Activated CD8-positive, alpha-beta memory T cell treated with anti-CD3 and anti-CD28 coated beads, Interleukin-2, amount 50 U/mL, for 1 hour (primary cell): ENCODE data around the gene RAPGEF4.

Experiments used
- DNase-seq: peaks from one replicate; pipeline ENCODE4 v3.0.0-alpha.2; 2020; ENCODE audit errors: extremely low read depth

Gene RAPGEF4

GRCh38 chr2:173059971-173060461, 324.4 kb downstream of the RAPGEF4 start:
- DNase-seq = no peak

DNA sequence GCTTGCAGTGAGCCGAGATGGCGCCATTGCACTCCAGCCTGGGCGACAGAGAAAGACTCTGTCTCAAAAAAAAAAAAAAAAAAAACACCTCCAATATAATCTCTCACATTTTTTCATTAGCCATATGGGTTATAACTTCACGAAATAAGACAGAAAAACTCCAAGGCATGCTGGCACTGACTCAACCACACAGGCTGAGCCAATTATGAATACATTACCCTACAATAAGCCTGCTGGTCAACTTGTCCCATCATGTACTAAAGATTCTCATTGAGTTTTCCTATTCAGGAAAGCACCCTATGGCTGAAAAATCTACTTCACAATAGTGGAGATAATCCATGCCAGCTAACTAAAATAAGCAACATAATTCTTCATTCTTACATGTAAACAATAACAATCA, 327.2 kb downstream of the RAPGEF4 start:
- no peak for DNase-seq

DNA sequence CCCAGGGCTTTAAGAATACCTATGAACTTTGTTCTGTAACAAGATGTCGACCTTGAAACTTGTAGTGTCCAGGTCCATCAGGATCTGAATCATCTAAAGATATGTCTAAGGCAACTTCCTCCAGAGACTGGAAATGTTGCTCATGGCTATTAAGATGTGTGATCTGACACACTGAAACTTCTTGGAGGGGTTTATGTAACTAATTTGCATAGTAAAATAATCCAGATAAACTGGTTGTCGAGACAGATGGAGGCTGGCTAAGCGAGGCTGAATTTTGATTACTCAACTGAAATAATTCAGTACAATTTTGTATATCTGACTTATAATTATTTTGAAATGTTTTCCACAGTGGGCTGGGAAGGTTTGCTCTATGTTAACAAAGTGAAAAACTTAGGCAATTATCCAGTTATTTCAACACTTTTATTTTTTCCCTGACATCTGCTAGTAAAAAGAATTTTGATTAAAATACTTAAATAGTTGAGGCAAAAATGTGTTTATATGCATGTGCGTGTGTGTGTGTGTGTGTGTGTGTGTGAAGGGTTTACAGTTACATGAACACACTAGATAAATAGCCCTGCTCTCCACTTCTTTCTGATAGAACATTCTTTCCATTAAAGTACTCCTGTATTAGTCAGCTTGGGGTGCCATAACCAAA, 328.6 kb downstream of the RAPGEF4 start:
- no peak for DNase-seq

DNA sequence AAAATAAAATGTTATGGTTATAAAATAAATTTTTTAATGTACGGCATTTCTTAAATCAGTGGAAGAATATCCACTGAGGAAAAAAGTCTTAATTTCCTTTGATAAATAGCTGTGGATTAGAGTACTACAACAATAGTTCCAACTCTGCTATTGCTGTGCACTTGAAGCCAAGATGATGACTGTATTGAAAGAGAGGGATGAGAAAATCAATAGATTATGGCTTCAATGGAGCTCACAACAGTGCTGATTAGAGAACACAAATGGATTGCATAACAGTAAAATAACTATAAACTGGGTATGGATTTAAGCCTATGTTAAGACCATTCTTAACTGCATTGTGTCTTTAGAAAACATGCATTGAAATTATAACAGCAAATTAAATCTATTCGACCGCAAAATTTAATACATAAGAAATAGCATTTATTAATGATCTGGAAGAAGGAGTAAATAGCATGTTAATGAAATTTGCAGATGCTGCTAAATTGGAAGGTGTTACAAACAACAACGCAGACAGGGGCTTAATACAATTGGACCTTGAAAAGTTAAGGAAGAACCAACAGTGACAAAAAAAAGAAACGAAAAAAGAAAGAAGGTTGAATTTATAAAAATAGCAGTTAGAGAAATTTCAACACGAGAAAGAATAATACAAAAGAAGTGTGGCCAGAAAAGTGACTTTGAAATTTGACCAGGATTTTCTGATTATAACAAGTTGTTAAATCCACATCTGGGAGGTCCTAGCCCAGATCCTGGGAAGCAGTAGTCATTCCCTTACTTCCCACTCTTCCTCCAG, 331.4 kb downstream of the RAPGEF4 start:
- no peak for DNase-seq

GRCh38 chr2:173075056-173075780, 339.6 kb downstream of the RAPGEF4 start:
- DNase-seq = no peak

- DNase-seq = peak; percentile 3
These were observed 340.3 kb downstream of the RAPGEF4 start, which contains the start of gene MAP3K20 for GRCh38 chr2:173075781-173076580. Gene MAP3K20 (plus strand): TSS chr2:173075846. CDS start chr2:173091032, 15,186 bp downstream.

DNA sequence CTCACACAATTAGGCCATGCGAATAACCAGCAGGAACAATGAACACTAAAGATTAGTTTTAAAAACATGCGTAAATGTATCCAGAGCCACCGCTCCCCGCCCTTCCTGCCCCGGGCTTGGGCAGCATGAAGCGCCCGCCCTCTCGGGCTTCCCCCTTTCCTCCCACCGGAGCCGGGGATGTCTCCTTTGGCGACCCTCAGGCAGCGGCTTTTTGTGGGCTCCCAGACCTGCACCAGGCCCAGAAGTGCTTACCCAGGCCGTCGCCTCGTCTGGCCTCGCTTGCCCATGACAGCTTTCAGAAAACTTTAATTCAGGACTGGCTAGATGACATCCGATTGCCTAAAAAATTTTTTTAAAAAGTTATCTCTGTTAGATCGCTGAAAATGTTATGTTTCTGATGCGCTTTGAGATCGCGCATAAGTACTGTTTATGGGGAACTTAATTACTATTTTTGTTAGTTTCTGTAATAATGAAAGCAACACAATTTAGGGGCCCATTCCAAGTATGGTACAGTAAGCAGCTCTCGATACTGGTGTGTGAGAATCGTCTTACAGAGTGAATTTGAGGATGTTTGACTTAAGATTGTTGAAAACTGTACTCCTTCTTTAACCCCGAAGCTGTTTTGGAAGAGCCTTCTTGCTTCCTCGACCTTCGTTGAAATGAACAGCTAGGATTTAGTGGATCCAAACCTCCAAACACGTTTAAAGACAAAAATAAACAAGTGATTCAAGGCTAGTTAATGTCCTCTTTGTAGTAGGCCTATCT, 341.1 kb downstream of the RAPGEF4 start:
- DNase-seq = no peak

DNA sequence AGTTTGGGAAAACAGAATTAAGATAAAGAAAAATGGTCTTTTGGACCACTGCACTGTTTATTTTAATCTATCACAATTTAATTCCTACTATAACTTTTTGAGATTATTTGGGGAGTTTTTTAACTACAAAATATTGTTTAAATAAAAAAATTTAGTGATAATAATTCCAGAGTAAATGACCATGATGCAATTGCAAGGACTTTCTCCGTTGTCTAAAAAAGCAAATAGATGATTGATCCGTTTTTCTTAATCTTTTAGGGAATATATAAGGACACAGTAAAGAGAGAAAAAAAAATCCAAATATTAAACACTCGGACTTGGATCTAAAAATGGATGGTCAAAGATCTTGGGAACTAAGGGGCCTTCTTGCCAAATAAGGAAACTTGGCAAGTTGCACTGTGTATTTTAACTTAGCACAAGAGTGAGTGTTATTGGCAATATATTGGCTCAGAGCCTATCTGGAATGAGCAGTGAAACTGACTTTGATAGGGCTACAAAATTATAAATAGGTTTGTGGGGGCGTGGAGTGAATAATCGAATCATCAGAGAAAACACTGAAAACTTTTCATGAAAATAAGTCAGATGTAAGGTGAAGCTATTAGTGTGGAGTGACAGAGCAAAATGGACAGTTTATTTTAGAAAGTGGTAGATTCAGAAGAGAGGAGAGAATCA, 342.0 kb downstream of the RAPGEF4 start:
- no peak for DNase-seq

GRCh38 chr2:173079141-173079540, 343.5 kb downstream of the RAPGEF4 start:
- no peak for DNase-seq

GRCh38 chr2:173079973-173080860, 344.6 kb downstream of the RAPGEF4 start:
- DNase-seq = no peak

- no peak for DNase-seq
These were observed 351.0 kb downstream of the RAPGEF4 start for GRCh38 chr2:173086518-173087213.

GRCh38 chr2:173087214-173087581, 351.6 kb downstream of the RAPGEF4 start:
- DNase-seq = no peak

DNA sequence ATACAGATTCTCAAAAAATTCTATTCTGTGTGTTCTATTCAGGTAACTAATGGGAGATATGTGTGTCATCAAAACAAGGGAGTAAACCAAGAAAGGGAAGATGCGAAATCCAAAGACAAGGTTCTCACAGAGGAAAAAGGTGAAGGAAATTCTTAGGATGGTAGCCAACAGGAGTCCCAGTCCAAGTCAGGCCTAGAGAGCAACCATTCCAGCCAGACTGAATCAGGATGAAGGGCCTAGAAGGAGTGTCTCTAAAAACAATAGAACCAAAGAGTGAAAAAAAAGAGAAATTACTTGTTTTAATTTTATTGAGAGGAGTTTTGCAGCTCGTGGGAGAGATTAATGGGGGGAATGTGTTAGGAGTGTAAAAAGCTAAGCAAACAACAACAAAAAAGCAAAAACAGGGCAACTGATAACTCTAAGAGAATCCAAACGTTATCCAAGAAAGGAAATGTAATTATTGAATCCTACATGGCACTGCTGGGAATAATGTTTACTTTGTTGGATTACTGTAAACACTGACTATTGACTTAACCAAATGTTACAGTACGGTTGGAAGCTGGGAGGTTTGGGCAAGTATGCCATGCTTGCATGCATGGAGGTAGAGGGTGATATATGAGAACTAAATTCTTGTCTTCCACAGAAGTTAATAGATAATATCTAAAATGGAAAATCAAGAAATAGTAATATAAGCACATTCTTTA, 352.3 kb downstream of the RAPGEF4 start:
- DNase-seq = no peak

GRCh38 chr2:173090276-173090877, 354.7 kb downstream of the RAPGEF4 start:
- DNase-seq = no peak

GRCh38 chr2:173090973-173091660, 355.5 kb downstream of the RAPGEF4 start:
- no peak for DNase-seq

- DNase-seq = no peak
These were observed 356.3 kb downstream of the RAPGEF4 start for GRCh38 chr2:173091910-173092309.

GRCh38 chr2:173092844-173093402, 357.3 kb downstream of the RAPGEF4 start:
- DNase-seq = no peak
